Stomach smooth muscle (tissue), 2 donors: ENCODE measurements around the gene AKAP9.
A peak's percentile ranks its signal among the peaks of the same experiment; 100 is the strongest.
"Not testable (repeated sequence)": the region's sequence is repeated elsewhere in the genome, so short reads cannot be mapped to it uniquely, and the experiment has no call there.

Source experiments
- H3K27ac ChIP-seq: one replicate; pipeline ENCODE4 v1.7.0; 2013; ENCODE audit warnings: mild to moderate bottlenecking, low read length, inconsistent platforms
- H3K27me3 ChIP-seq, 2 donors: one replicate each; pipeline ENCODE4 v1.7.0; 2013; ENCODE audit warnings: low read length in 2 of 2; ENCODE audit not compliant: insufficient read depth in 2 of 2, control insufficient read depth in 1 of 2
- H3K36me3 ChIP-seq, 2 donors: one replicate each; pipeline ENCODE4 v1.7.0; 2013; ENCODE audit warnings: low read length in 2 of 2; ENCODE audit not compliant: control insufficient read depth in 2 of 2, insufficient read depth in 2 of 2
- H3K4me1 ChIP-seq: one replicate; pipeline ENCODE4 v1.7.0; 2013; ENCODE audit warnings: low read length; ENCODE audit not compliant: control insufficient read depth, insufficient read depth
- H3K4me3 ChIP-seq, 2 donors: one replicate each; pipeline ENCODE4 v1.7.0; 2013; ENCODE audit warnings: low read length in 2 of 2
- H3K9ac ChIP-seq, 2 donors: one replicate each; pipeline ENCODE4 v1.7.0; 2013; ENCODE audit warnings: low read length in 2 of 2, mild to moderate bottlenecking in 1 of 2
- H3K9me3 ChIP-seq, 2 donors: one replicate each; pipeline ENCODE4 v1.7.0; 2013; ENCODE audit warnings: low read length in 2 of 2; ENCODE audit not compliant: control insufficient read depth in 2 of 2
- donor health status: healthy.
- donor health status: Pancreatic carcinoma.

The AKAP9 gene

GRCh38 chr7:92002720-92003119 lies 62.1 kb downstream of the AKAP9 start:
- H3K36me3 ChIP-seq: peaks cover 7 to 15% of the 10 kb centered on the region in 2 donors
- H3K4me1 ChIP-seq: no peaks in the 10 kb centered on the region
- no peak overlapping the region for H3K9ac ChIP-seq
- H3K27ac ChIP-seq: no peak overlapping the region
- no peaks in the 10 kb centered on the region for H3K9me3 ChIP-seq
- H3K4me3 ChIP-seq: no peak overlapping the region
- H3K27me3 ChIP-seq: no peaks in the 10 kb centered on the region

- Histone ChIP-seq H3K27me3 (no peaks in the 10 kb centered on the region), H3K4me1 (no peaks in the 10 kb centered on the region)
These were observed 65.4 kb downstream of the AKAP9 start for GRCh38 chr7:92006046-92006445.

GRCh38 chr7:92010215-92010614 lies 69.6 kb downstream of the AKAP9 start:
- Histone ChIP-seq H3K36me3 (peaks cover 3 to 8% of the 10 kb centered on the region in 2 donors), H3K9ac (no peak overlapping the region), H3K4me3 (no peak overlapping the region), H3K4me1 (no peaks in the 10 kb centered on the region), H3K9me3 (no peaks in the 10 kb centered on the region), H3K27me3 (no peaks in the 10 kb centered on the region), H3K27ac (no peak overlapping the region)

More at GRCh38 chr7:92006046-92006445, 65.4 kb downstream of the AKAP9 start:
- Histone ChIP-seq H3K9ac (no peak overlapping the region), H3K9me3 (no peaks in the 10 kb centered on the region), H3K36me3 (peaks cover 3 to 12% of the 10 kb centered on the region in 2 donors), H3K4me3 (no peak overlapping the region), H3K27ac (no peak overlapping the region)

GRCh38 chr7:92013611-92014010 lies 72.9 kb downstream of the AKAP9 start:
- Histone ChIP-seq H3K36me3 (no peaks in the 10 kb centered on the region), H3K9me3 (no peaks in the 10 kb centered on the region), H3K27ac (no peak overlapping the region), H3K9ac (no peak overlapping the region), H3K27me3 (no peaks in the 10 kb centered on the region), H3K4me3 (no peak overlapping the region), H3K4me1 (no peaks in the 10 kb centered on the region)

- Histone ChIP-seq H3K36me3 (peaks cover 12 to 13% of the 10 kb centered on the region in 2 donors), H3K9me3 (no peaks in the 10 kb centered on the region)
These were observed 80.0 kb downstream of the AKAP9 start for GRCh38 chr7:92020636-92021035.

GRCh38 chr7:92025260-92025659 lies 84.6 kb downstream of the AKAP9 start:
- H3K27ac ChIP-seq: peak overlapping the region; percentile 13
- H3K9me3 ChIP-seq: no peaks in the 10 kb centered on the region
- H3K36me3 ChIP-seq: peaks cover 9 to 14% of the 10 kb centered on the region in 2 donors
- no peaks in the 10 kb centered on the region for H3K27me3 ChIP-seq
- no peak overlapping the region for H3K9ac ChIP-seq
- no peak overlapping the region for H3K4me3 ChIP-seq
- no peaks in the 10 kb centered on the region for H3K4me1 ChIP-seq

More at GRCh38 chr7:92020636-92021035, 80.0 kb downstream of the AKAP9 start:
- no peak overlapping the region for H3K27ac ChIP-seq
- no peak overlapping the region for H3K4me3 ChIP-seq
- no peak overlapping the region for H3K9ac ChIP-seq
- no peaks in the 10 kb centered on the region for H3K27me3 ChIP-seq
- no peaks in the 10 kb centered on the region for H3K4me1 ChIP-seq

GRCh38 chr7:92026635-92027034 lies 86.0 kb downstream of the AKAP9 start:
- H3K27ac ChIP-seq, H3K27me3 ChIP-seq, H3K9ac ChIP-seq, H3K9me3 ChIP-seq, H3K4me1 ChIP-seq, H3K4me3 ChIP-seq: not testable (repeated sequence)
- H3K36me3 ChIP-seq: peaks cover 8 to 14% of the 10 kb centered on the region in 2 donors

- H3K36me3 ChIP-seq: peaks cover 8 to 14% of the 10 kb centered on the region in 2 donors
- H3K9me3 ChIP-seq, H3K9ac ChIP-seq, H3K27ac ChIP-seq, H3K4me1 ChIP-seq, H3K4me3 ChIP-seq, H3K27me3 ChIP-seq: not testable (repeated sequence)
These were observed 86.5 kb downstream of the AKAP9 start for GRCh38 chr7:92027128-92027527.

GRCh38 chr7:92028226-92028625 lies 87.6 kb downstream of the AKAP9 start:
- H3K4me1 ChIP-seq: no peaks in the 10 kb centered on the region
- H3K27ac ChIP-seq: no peak overlapping the region
- H3K9ac ChIP-seq: no peak overlapping the region
- H3K36me3 ChIP-seq: peaks cover 5 to 9% of the 10 kb centered on the region in 2 donors
- H3K4me3 ChIP-seq: no peak overlapping the region
- no peaks in the 10 kb centered on the region for H3K27me3 ChIP-seq
- H3K9me3 ChIP-seq: no peaks in the 10 kb centered on the region

- no peaks in the 10 kb centered on the region for H3K27me3 ChIP-seq
- H3K9me3 ChIP-seq: no peaks in the 10 kb centered on the region
- H3K9ac ChIP-seq: no peak overlapping the region
- H3K36me3 ChIP-seq: peaks cover 1 to 4% of the 10 kb centered on the region in 2 donors
- no peak overlapping the region for H3K27ac ChIP-seq
- no peak overlapping the region for H3K4me3 ChIP-seq
- H3K4me1 ChIP-seq: no peaks in the 10 kb centered on the region
These were observed 88.0 kb downstream of the AKAP9 start for GRCh38 chr7:92028686-92029085.

GRCh38 chr7:92034116-92034515 lies 93.5 kb downstream of the AKAP9 start:
- Histone ChIP-seq H3K27me3 (no peaks in the 10 kb centered on the region), H3K9ac (no peak overlapping the region), H3K36me3 (peaks cover 3% of the 10 kb centered on the region in 2 donors), H3K4me3 (no peak overlapping the region), H3K27ac (no peak overlapping the region), H3K4me1 (no peaks in the 10 kb centered on the region), H3K9me3 (no peaks in the 10 kb centered on the region)
